HEK293T (cell line): ENCODE results near the gene PIGR.

Source experiments
- CTCF ChIA-PET: fragments of 350-600 bp; formaldehyde crosslinking; extraction: SDS; loops from one replicate; lab custom pipeline; 2021; ENCODE audit warnings: antibody characterized with exemption, inconsistent platforms; lab: Yijun Ruan, JAX
- POLR2A ChIA-PET: fragments of 350-600 bp; formaldehyde crosslinking; extraction: SDS; loops from one replicate; lab custom pipeline; 2020; ENCODE audit warnings: antibody characterized with exemption, inconsistent platforms; lab: Yijun Ruan, JAX
- DNase-seq: peaks from one replicate; pipeline ENCODE4 v3.0.0; 2012; ENCODE audit warnings: mixed read lengths; ENCODE audit errors: extremely low spot score
- ARNT ChIP-seq: fragments of 450-650 bp; IDR thresholded peaks from 2 replicates; pipeline ENCODE4 v1.6.1; 2017; ENCODE audit warnings: mild to moderate bottlenecking
- BHLHE40 ChIP-seq: fragments of 450-650 bp; IDR thresholded peaks from 2 replicates; pipeline ENCODE4 v1.6.1; 2016; ENCODE audit warnings: mild to moderate bottlenecking, moderate library complexity, borderline replicate concordance
- CTBP1 ChIP-seq: fragments of 450-650 bp; IDR thresholded peaks from 2 replicates; pipeline ENCODE4 v1.6.1; 2016; ENCODE audit warnings: borderline replicate concordance
- ELF4 ChIP-seq: fragments of 450-650 bp; IDR thresholded peaks from 2 replicates; pipeline ENCODE4 v1.6.1; 2017; ENCODE audit warnings: antibody characterized with exemption
- FOXA1 ChIP-seq: fragments of 450-650 bp; IDR thresholded peaks from 2 replicates; pipeline ENCODE4 v1.6.1; 2016; ENCODE audit warnings: mild to moderate bottlenecking
- FOXK2 ChIP-seq: fragments of 450-650 bp; IDR thresholded peaks from 2 replicates; pipeline ENCODE4 v1.6.1; 2016; ENCODE audit warnings: mild to moderate bottlenecking
- FOXM1 ChIP-seq: fragments of 450-650 bp; IDR thresholded peaks from 2 replicates; pipeline ENCODE4 v1.6.1; 2017; ENCODE audit warnings: mild to moderate bottlenecking, borderline replicate concordance
- HDGF ChIP-seq: fragments of 450-650 bp; IDR thresholded peaks from 2 replicates; pipeline ENCODE4 v1.6.1; 2017; ENCODE audit warnings: antibody characterized with exemption, borderline replicate concordance
- L3MBTL2 ChIP-seq: fragments of 450-650 bp; conservative IDR thresholded peaks from 2 replicates; pipeline ENCODE4 v1.6.1; 2016; ENCODE audit warnings: mild to moderate bottlenecking
- LEF1 ChIP-seq: fragments of 450-650 bp; IDR thresholded peaks from 2 replicates; pipeline ENCODE4 v1.6.1; 2017; ENCODE audit warnings: mild to moderate bottlenecking, borderline replicate concordance
- NFRKB ChIP-seq: fragments of 450-650 bp; IDR thresholded peaks from 2 replicates; pipeline ENCODE4 v1.6.1; 2016; ENCODE audit warnings: mild to moderate bottlenecking, moderate library complexity
- SP1 ChIP-seq: fragments of 450-650 bp; IDR thresholded peaks from 2 replicates; pipeline ENCODE4 v1.6.1; 2017
- SUZ12 ChIP-seq: fragments of 450-650 bp; IDR thresholded peaks from 2 replicates; pipeline ENCODE4 v1.6.1; 2016; ENCODE audit warnings: mild to moderate bottlenecking
- TARDBP ChIP-seq: fragments of 450-650 bp; IDR thresholded peaks from 2 replicates; pipeline ENCODE4 v1.6.1; 2016
- ZNF384 ChIP-seq: fragments of 450-650 bp; IDR thresholded peaks from 2 replicates; pipeline ENCODE4 v1.6.1; 2016
- TF ChIP-seq, protein P1 (sequence below): fragments of 450-650 bp; IDR thresholded peaks from 2 replicates; pipeline ENCODE4 v1.6.1; 2016

Gene PIGR

DNA sequence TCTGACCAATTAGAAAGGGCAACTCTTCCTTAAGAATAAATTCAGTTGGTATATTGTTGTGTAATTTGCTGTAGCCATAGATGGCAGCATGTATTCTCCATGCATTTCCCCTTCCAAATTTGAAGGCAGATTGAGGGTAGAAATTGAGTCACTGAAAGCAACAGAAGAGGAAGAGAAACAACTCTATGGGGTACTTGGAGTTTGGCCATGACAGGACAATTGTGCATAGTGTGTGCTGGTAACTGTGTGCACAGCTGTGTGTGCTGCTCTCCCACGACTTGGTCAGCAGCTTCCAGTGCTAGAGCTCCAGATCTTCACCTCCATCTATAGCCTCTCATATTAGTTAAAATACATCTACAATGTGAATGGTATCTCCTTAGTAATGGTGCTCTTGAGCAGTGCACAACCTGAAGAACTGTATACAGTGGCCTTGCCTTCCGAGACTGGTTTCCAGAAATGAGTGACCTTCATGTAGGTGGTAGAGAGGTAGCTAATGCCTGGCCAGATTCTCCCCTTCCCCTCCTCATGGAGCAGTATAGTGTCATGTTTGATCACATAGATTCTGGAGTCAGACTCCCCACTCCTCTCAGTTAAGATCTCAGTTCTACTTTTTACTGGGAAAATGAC is 24.9 kb upstream of the PIGR start:
- DNase-seq: no peak
- no peak for TF ChIP-seq BHLHE40
- no peak for TF ChIP-seq SP1
- no peak for TF ChIP-seq FOXM1
- TF ChIP-seq FOXK2: no peak
- no peak for TF ChIP-seq L3MBTL2
- no peak for TF ChIP-seq ELF4
- TF ChIP-seq HDGF: no peak
- TF ChIP-seq ZNF384: no peak
- ChIA-PET CTCF (no interaction called here), POLR2A (no interaction called here)

DNA sequence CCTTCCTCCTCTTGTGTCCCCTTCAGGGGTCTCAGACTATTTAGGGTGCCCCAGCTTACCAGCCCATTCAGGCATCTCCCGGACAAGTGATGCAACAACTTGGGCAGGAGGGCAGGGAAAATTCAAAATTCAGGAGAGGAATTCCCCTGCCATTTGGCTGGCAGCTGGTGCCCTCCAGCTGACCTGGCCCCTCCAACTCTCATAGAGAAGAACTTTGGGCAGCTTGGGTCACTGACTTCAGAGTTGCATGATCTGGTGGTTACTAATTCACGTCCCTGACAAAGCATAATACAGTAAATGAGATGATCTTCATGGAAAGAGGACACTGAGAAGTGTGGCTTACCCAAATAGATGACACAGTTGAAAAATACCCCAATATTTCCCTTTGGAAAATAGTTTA is 24.2 kb upstream of the PIGR start, which contains the start of gene FCAMR:
Gene FCAMR (minus strand): TSS at position 15 of the 400 bp plus-strand sequence. CDS start 335 bp downstream, outside the sequence.
- ChIA-PET CTCF (no interaction called here), POLR2A (no interaction called here)
- TF ChIP-seq FOXK2 (no peak), NFRKB (no peak), SUZ12 (no peak)
- no peak for DNase-seq

DNA sequence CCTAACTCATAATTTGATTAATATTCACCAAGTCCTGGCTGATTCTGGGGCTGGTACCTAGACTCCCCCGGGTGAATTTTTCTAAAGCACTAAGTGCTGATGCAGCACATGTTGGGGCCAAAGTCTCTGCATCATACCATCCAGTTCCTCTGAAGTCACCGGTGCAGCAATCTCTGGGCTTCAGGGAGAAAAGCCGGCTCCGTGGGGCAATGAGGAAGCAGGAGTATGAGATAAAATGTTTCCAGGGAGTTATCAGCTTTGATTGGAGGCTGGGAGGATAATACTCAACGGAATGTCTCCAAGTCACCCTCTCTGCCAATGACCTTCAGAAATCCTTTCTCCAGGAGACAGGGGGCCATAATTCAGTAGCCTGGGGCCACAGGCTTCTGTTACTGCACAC is 22.8 kb upstream of the PIGR start:
- POLR2A ChIA-PET: no interaction called here
- CTCF ChIA-PET: interaction anchor here (0.7 kb wide), 1 partner anchor 13 kb away, joined by 3 read pairs; no protein-coding TSS in a partner anchor
- DNase-seq: no peak
- TF ChIP-seq SP1: no peak
- no peak for TF ChIP-seq SUZ12
- TF ChIP-seq LEF1: no peak
- TF ChIP-seq ELF4: no peak
- no peak for TF ChIP-seq TARDBP
- TF ChIP-seq FOXM1: no peak
- no peak for TF ChIP-seq ARNT
- TF ChIP-seq BHLHE40: no peak

DNA sequence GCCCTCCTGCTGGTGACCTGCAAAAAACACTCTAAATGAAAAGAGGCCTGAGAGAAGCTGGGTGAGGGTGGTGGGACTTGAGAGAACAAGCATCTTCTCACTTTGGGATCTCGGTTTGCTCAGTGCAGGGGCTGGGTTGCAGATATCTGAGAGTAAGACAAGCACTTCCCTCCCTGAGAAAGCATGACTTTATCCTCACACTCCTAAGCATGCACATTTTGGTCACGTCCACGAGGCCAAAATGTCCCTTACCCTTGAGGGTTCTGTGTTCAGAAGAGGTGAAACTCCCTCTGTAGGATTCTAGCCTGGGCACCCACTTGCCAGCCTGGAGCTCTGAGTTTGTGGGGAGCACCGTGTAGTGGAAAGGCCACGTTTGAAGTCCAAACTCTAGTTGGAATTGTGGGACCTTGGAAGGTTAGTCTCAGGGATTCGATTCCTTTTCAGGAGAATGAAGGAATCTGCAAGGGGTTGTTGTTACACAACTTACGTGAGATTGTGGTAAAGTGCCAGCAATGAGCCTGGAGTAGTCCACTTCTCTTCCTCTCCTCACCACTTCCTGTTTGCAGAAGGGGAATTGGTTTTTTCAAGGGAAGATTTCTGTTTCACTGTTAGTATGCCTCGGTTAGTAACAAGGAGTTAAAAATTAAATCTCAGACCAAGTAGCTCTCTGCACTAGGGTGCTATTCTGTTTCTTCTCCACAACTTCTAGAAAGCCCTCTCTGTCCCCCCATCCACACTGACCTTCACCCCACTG is 21.0 kb upstream of the PIGR start:
- no peak for TF ChIP-seq FOXA1
- TF ChIP-seq, protein P1, sequence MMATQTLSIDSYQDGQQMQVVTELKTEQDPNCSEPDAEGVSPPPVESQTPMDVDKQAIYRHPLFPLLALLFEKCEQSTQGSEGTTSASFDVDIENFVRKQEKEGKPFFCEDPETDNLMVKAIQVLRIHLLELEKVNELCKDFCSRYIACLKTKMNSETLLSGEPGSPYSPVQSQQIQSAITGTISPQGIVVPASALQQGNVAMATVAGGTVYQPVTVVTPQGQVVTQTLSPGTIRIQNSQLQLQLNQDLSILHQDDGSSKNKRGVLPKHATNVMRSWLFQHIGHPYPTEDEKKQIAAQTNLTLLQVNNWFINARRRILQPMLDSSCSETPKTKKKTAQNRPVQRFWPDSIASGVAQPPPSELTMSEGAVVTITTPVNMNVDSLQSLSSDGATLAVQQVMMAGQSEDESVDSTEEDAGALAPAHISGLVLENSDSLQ: no peak
- TF ChIP-seq HDGF: no peak
- no peak for TF ChIP-seq L3MBTL2
- TF ChIP-seq ZNF384: no peak
- TF ChIP-seq CTBP1: no peak
- no peak for TF ChIP-seq BHLHE40
- no peak for TF ChIP-seq FOXK2
- ChIA-PET CTCF (no interaction called here), POLR2A (no interaction called here)
- no peak for DNase-seq

DNA sequence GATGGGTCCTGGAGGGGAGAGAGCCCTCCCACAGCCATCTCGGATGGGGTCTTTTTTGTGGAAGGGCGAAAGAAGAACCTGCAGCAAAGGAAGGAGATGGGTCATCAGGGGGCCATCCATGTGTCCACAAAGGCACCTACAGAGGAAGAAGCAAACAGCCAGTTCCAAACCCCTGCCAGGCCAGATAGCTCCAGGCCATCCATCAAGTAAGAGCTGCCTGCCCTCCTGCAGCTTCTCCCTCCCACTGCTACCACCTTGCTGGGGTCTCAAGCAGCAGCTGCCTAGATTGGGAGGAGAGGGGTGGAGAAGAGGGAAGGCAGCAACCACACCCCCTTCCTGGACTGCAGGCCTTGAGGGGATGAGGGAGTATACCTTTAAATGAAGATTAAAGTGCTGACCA is 19.5 kb upstream of the PIGR start:
- POLR2A ChIA-PET: no interaction called here
- DNase-seq: no peak
- TF ChIP-seq ZNF384 (no peak), ELF4 (no peak), NFRKB (no peak), FOXM1 (no peak), ARNT (no peak), SUZ12 (no peak), FOXA1 (no peak), HDGF (no peak), BHLHE40 (no peak), CTBP1 (no peak), SP1 (no peak), LEF1 (no peak), TARDBP (no peak)
- TF ChIP-seq, protein P1: no peak
- CTCF ChIA-PET: interaction anchor here (0.7 kb wide), 1 partner anchor 58 kb away, joined by 3 read pairs; no protein-coding TSS in a partner anchor

DNA sequence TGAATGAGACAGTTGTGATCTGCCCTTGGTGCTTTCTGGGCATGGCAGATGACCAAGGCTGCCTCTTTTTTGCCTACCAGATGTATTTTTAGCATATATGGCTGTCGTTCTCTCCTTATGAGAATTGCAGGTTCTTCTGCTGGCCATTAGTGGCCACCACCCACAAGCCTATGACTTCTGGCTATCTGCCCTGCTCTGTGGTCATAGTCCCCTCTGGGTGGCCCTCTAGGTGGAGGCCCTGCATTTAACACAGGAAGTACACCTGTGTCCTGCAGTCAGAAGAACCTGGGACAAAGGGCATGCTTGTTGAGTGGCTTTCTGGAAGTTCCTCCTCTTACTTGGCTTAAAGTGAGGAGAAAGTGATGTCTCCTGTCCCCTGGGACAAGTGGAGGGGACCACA is 17.5 kb upstream of the PIGR start:
- ChIA-PET POLR2A (no interaction called here), CTCF (no interaction called here)

More for the DNA sequence above, 17.5 kb upstream of the PIGR start:
- no peak for TF ChIP-seq ELF4
- TF ChIP-seq L3MBTL2: no peak
- TF ChIP-seq, protein P1: no peak
- no peak for TF ChIP-seq ZNF384
- TF ChIP-seq BHLHE40: no peak
- no peak for TF ChIP-seq FOXK2
- no peak for TF ChIP-seq SUZ12
- no peak for TF ChIP-seq SP1
- TF ChIP-seq TARDBP: no peak
- no peak for TF ChIP-seq ARNT
- TF ChIP-seq FOXA1: no peak
- TF ChIP-seq CTBP1: no peak
- TF ChIP-seq HDGF: no peak
- no peak for TF ChIP-seq LEF1
- TF ChIP-seq NFRKB: no peak
- no peak for TF ChIP-seq FOXM1
- no peak for DNase-seq
